ENCODE results near the gene TAS2R39. TPM values are rescaled to one million over a fixed set of nuclear protein-coding genes. Genes with fewer than 3 reads are reported as not detected.
A peak's percentile ranks its signal among the peaks of the same experiment; 100 is the strongest.

The TAS2R39 gene
- total RNA-seq, 4 donors from 2014 or later = not detected

- DNase-seq (ENCODE audit: low spot score) = no peak
- ATAC-seq (ENCODE audit: low FRiP score) = no peak
- TF ChIP-seq CTCF (IDR thresholded peaks at IDR 0.05) = no peak
Observed at GRCh38 chr7:143216151-143216550, 32.9 kb downstream of the TAS2R39 start.

GRCh38 chr7:143216686-143217085, 33.5 kb downstream of the TAS2R39 start:
- DNase-seq (ENCODE audit: low spot score) (no peak), ATAC-seq (ENCODE audit: low FRiP score) (no peak)
- TF ChIP-seq CTCF (IDR thresholded peaks at IDR 0.05) = no peak

GRCh38 chr7:143217806-143218205, 34.6 kb downstream of the TAS2R39 start:
- no peak for ATAC-seq (ENCODE audit: low FRiP score)
- no peak for DNase-seq (ENCODE audit: low spot score)
- no peak for TF ChIP-seq CTCF (IDR thresholded peaks at IDR 0.05)

GRCh38 chr7:143221286-143221685, 38.1 kb downstream of the TAS2R39 start:
- no peak for TF ChIP-seq CTCF (IDR thresholded peaks at IDR 0.05)
- DNase-seq (ENCODE audit: low spot score) = no peak
- ATAC-seq (ENCODE audit: low FRiP score) = no peak

- DNase-seq (ENCODE audit: low spot score) (no peak), ATAC-seq (ENCODE audit: low FRiP score) (no peak)
- no peak for TF ChIP-seq CTCF (IDR thresholded peaks at IDR 0.05)
Observed at GRCh38 chr7:143221737-143222136, 38.5 kb downstream of the TAS2R39 start, which contains the start of gene TAS2R40. TAS2R40 (plus strand) TSS chr7:143222037; CDS start chr7:143222079, 42 bp downstream.

GRCh38 chr7:143222782-143223181, 39.6 kb downstream of the TAS2R39 start:
- ATAC-seq (ENCODE audit: low FRiP score) (peak; percentile 27), DNase-seq (ENCODE audit: low spot score) (no peak)
- no peak for TF ChIP-seq CTCF (IDR thresholded peaks at IDR 0.05)

GRCh38 chr7:143223784-143224183, 40.6 kb downstream of the TAS2R39 start:
- ATAC-seq (ENCODE audit: low FRiP score) (no peak), DNase-seq (ENCODE audit: low spot score) (no peak)
- TF ChIP-seq CTCF (IDR thresholded peaks at IDR 0.05) = no peak

Measured in omental fat pad (tissue), 4 donors.